GM20431 (cell line): ENCODE results near the gene FAM110D.

ENCODE experiments used
- in situ Hi-C: fragments of 300-500 bp; cut with MseI, MboI; formaldehyde crosslinking; loops from one replicate; pipeline ENCODE4 v1.15.0; 2020; ENCODE audit warnings: low sequenced_read_pairs; ENCODE audit not compliant: unreplicated experiment

FAM110D gene

GRCh38 chr1:26181586-26182382 is 22.9 kb downstream of the FAM110D start:
- in situ Hi-C loops, result no loop called here

DNA sequence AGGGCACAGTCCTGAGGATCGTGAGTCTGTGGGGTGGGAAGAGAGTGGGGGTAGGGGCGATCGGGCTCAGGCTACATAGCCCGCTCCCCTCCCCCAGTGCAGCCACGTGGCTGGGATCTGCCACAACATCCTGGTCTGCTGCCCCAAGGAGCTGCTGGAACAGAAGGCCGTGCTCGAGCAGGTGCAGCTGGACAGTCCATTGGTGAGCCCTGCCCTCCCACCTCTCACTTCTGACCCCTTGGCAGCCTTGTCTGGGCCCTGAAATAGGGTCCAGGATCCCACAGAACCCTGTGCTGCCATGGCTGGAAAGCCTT is 23.5 kb downstream of the FAM110D start:
- in situ Hi-C loops, result no loop called here

- in situ Hi-C loops, result no loop called here
Observed at GRCh38 chr1:26184086-26184485, 25.2 kb downstream of the FAM110D start.

DNA sequence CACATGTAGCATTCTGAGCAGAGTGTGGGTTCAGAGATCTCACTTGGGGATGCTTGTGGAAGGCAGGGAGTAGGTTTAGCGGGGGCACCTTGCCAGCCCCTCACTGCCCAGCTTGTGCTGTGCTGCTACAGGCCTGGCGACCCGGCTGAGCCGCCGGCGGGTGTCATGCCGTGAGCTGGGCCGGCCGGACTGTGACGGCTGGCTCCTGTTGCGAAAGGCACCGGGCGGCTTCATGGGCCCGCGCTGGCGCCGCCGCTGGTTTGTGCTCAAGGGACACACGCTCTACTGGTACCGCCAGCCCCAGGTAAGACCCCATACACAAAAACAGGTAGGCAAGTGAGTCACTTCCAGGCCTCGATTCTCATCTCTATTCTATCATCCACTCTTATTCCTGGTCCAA is 26.0 kb downstream of the FAM110D start:
- in situ Hi-C loops, result no loop called here

DNA sequence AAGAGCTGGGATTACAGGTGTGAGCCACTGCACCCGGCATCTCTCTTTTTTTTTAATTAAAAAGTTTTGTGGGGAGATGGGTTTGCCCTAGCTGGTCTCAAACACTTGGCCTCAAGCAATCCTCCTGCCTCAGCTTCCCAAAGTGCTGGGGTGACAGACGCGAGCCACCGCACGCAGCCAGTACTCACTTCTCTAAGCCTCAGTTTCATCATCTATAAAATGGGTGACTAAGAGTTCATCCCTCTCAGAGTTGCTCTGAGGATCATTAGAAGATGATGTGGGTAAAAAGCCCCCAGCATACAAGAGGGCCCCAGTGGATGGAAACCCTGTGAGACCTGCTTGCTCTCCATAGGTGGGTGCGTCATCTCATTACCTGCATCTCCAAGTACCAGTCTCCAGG is 29.0 kb downstream of the FAM110D start:
- in situ Hi-C loops, result no loop called here

- in situ Hi-C loops, result no loop called here
Observed at GRCh38 chr1:26188477-26188876, 29.6 kb downstream of the FAM110D start.

- in situ Hi-C loops, result no loop called here
Observed at GRCh38 chr1:26189331-26189730, 30.5 kb downstream of the FAM110D start.

GRCh38 chr1:26189751-26190275 is 30.9 kb downstream of the FAM110D start:
- in situ Hi-C loops, result no loop called here

DNA sequence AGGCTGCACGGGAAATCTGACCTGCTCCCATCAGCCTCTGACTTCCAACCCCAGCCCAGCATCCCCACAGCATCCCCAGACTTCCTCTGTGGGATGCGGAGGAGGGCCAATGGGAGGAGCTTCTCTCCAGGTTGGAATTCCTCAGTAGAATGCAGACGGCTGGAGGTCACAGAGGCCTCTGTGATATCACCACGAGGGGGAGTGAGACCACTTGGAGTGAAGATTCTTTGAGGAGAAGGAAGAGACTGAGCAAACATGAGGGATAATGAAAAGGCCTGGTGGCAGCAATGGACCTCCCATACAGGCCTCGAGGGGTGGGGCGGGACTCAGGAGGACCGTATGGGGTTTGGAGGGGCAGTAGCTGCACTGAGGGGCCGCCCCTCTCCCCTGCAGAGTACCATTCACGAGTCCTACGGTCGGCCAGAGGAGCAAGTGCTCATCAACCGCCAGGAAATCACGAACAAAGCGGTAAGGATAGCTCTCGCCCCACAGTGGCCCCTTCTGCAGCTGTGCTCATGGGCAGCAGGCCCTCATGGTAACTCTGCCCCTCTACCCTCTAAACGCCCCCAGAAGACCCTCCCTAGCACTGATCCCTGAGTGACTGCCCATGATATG is 31.6 kb downstream of the FAM110D start, which contains the start of gene CATSPER4:
TSS of gene CATSPER4 (plus strand) at position 230 of the 615 bp plus-strand sequence. CDS start at position 256, 26 bp downstream.
- in situ Hi-C loops, result no loop called here

DNA sequence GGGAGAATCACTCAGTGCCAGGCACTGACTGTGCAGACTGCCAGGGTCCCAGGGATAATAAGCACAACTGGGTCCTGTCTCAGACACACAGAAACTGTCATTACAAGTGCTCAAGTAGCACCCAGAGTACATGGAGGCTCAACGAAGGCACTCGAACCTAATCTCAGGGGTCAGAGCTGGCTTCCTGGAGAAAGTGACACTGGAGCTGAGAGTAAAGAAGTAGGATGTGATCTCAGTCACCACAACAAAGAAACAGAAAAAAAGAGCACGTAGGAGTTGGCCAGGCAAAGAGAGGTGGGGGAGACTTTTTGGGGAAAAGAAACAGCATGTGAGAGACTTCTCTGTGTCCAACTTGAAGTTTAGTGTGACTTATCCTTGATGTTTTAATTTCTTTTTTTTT is 32.9 kb downstream of the FAM110D start:
- in situ Hi-C loops, result no loop called here

GRCh38 chr1:26195805-26196204 is 36.9 kb downstream of the FAM110D start:
- in situ Hi-C loops, result no loop called here

DNA sequence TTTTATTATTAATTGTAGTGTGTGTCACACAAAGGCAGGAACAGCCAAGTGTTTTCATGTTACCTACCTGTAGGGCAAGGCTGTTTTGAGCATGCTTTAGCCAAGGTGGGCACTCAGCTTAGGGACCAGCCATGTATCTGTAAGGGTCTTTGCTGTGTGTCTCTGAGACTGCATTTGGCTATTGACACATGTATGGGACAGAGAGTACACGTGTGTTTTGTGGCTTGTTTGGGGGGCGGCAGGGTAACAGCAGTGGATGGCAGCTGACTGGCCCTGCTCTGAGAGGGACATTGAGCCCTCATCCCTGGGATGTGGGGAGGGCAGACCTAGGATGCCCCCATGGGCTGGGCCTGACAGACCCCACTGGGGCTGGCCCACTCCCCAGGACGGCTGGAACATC is 38.4 kb downstream of the FAM110D start:
- in situ Hi-C loops, result no loop called here

DNA sequence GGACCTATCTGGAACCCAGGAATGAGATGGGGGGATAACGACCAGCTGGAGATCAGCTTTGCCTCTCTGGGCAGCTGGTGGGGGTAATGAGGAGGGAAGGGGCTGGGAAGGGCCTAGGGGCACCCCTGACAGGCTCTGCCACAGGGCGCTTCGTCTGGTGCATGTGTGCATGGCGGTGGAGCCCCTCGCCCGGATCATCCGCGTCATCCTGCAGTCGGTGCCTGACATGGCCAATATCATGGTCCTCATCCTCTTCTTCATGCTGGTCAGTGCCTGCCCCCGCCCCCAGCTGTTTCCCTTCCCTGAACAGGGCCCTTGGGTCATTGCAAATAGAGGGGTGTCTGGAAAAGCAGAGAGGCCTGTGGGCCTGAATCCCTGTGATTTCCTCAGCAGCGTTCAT is 38.9 kb downstream of the FAM110D start:
- in situ Hi-C loops, result no loop called here

DNA sequence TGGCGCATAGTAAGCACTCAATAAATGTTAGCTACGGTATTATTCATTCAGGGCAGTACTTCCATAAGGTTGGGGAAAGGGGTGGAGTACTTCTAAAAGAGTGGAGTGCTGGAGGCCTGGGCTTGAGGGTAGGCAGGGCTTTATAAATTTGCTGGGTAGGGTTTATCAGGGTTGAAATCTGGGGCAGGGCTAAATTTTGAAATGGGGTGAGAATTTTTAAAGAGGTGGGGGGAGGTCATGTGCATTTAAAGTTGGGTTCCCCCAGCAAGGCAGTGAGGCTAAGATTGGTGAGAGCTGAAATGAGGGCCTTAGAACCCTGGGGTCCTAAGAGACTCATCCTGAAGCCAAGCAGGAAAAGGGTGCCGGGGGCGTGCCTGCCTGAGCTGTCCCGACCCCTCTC is 41.5 kb downstream of the FAM110D start:
- in situ Hi-C loops, result no loop called here

DNA sequence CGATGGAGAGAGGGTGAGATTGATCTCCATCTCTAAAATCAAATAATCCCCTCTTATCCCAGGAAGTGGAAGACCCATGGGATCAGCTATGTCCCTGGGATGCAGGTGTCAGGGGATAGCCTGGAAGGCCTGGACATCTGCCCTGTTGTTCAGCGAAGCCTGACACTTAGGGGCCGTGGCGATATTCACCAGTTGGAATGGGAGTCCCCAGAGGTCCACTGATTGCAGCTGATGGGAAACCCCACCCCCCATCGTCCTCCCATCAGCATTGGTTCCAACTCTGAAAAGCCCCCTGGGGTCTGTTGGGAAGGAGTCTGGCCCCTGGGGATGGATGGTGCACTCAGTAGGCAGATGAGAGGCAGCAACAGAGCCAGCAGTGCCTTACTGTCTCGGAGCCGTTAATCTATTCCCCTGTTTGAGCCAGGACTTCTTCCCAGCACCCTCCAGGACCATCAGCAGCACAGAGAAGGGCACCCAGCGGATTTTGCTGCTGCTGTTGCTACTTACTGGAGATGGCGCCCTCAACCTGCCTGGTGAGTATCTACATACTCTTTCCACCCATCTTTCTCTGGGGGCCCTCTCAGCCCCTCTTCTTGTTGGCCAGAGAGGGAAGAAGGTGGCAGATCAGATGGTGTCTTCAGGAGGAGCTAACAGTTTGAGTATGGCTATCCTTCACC is 44.9 kb downstream of the FAM110D start:
- in situ Hi-C loops, result no loop called here

GRCh38 chr1:26210147-26210870 is 51.4 kb downstream of the FAM110D start:
- in situ Hi-C loops, result no loop called here

- in situ Hi-C loops, result no loop called here
Observed at GRCh38 chr1:26212726-26213125, 53.8 kb downstream of the FAM110D start.

DNA sequence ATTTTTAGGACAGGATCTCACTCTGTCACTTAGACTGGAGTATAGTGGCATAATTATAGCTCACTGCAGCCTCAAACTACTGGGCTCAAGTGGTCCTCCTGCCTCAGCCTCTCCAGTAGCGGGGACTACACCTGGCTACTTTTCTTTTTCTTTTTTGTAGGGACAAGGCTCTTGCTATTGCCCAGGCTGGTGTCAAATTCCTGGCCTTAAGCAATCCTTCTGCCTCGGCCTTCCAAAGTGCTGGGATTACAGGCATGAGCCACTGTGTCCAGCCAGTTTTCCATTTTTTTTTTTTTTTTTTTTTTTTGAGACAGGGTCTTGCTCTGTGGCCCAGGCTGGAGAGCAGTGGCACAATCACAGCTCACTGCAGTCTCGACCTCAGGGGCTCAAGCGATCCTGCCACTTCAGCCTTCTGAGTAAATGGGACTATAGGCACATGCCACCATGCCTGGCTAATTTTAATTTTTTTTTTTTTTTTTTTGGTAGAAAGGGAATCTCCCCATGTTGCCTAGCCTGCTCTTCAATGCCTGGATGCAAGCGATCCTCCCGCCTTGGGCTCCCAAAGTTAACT is 54.5 kb downstream of the FAM110D start:
- in situ Hi-C loops, result no loop called here
